Right hindlimb (tissue), 1 donor: ENCODE data around the gene PRKAG2.
A peak's percentile ranks its signal among the peaks of the same experiment; 100 is the strongest.
"Not testable (repeated sequence)": the region's sequence is repeated elsewhere in the genome, so short reads cannot be mapped to it uniquely, and the experiment has no call there.

Experiments used
- DNase-seq: peaks from one replicate; pipeline ENCODE4 v3.0.0-alpha.2; 2018

PRKAG2 gene

GRCh38 chr7:151796871-151797537 is 79.9 kb downstream of the PRKAG2 start:
- no peak for DNase-seq

- DNase-seq = no peak
Measured at GRCh38 chr7:151796091-151796870, 80.6 kb downstream of the PRKAG2 start.

- no peak for DNase-seq
Measured at GRCh38 chr7:151795168-151795811, 81.6 kb downstream of the PRKAG2 start.

- DNase-seq = peak; percentile 47
Measured at GRCh38 chr7:151794508-151795167, 82.3 kb downstream of the PRKAG2 start.

GRCh38 chr7:151793991-151794507 is 82.9 kb downstream of the PRKAG2 start:
- no peak for DNase-seq

GRCh38 chr7:151793531-151793951 is 83.4 kb downstream of the PRKAG2 start:
- no peak for DNase-seq

- no peak for DNase-seq
Measured at GRCh38 chr7:151792636-151793035, 84.3 kb downstream of the PRKAG2 start.

GRCh38 chr7:151792086-151792485 is 84.8 kb downstream of the PRKAG2 start:
- no peak for DNase-seq

- no peak for DNase-seq
Measured at GRCh38 chr7:151790830-151791620, 85.9 kb downstream of the PRKAG2 start.

GRCh38 chr7:151790095-151790829 is 86.7 kb downstream of the PRKAG2 start:
- no peak for DNase-seq

- no peak for DNase-seq
Measured at GRCh38 chr7:151789380-151789947, 87.5 kb downstream of the PRKAG2 start.

GRCh38 chr7:151787348-151787747 is 89.6 kb downstream of the PRKAG2 start:
- DNase-seq = no peak

- no peak for DNase-seq
Measured at GRCh38 chr7:151786936-151787335, 90.0 kb downstream of the PRKAG2 start.

GRCh38 chr7:151786241-151786640 is 90.7 kb downstream of the PRKAG2 start:
- DNase-seq = no peak

GRCh38 chr7:151785681-151785965 is 91.3 kb downstream of the PRKAG2 start:
- DNase-seq = no peak

GRCh38 chr7:151784853-151785680 is 91.8 kb downstream of the PRKAG2 start:
- DNase-seq = no peak

GRCh38 chr7:151783958-151784575 is 92.8 kb downstream of the PRKAG2 start:
- DNase-seq = no peak

GRCh38 chr7:151782598-151783448 is 94.1 kb downstream of the PRKAG2 start:
- DNase-seq = peak; percentile 68

- DNase-seq = not testable (repeated sequence)
Measured at GRCh38 chr7:151782256-151782597, 94.7 kb downstream of the PRKAG2 start.
